DMS 273 treated with DMSO at 0.1 percent for 48 hours (cell line): ENCODE measurements around the gene LHX3.
"Not testable (repeated sequence)": the region's sequence is repeated elsewhere in the genome, so short reads cannot be mapped to it uniquely, and the experiment has no call there.

Experiments
- DNase-seq: peaks from one replicate; lab custom pipeline; 2025; lab: John Stamatoyannopoulos, UW

Gene LHX3

DNA sequence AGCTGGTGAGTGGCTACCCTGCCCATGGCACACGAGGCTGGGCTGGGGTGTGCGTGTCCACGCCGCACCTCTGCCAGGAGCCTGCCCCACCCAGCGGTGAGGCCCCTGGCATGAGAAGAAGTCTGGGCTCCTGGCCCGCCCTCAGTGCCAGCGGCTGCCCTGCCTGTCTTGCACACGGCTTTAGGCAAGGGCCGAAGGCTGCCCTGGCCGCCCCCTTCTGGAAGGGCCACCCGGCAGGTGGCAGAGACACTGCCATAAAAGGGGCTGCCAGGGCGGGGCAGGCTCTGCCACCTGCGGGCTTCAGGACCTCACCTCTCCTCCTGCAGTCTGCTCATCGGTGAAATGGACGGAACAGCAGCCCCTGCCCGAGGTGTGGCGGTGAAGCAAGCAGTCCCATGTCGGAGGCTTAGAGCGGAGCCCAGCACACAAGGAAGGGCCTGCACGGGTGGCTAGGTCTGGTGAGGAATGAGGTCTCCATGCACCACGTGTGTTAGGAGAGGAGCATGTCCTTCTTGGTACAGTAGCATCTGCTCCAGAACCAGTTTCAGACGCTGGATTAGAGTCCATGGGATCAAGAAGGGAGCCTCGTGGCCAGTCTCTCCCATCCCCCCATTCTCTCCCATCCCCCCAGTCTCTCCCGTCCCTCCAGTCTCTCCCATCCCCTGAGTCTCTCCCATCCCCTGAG, 51.4 kb downstream of the LHX3 start:
- DNase-seq: no peak

DNA sequence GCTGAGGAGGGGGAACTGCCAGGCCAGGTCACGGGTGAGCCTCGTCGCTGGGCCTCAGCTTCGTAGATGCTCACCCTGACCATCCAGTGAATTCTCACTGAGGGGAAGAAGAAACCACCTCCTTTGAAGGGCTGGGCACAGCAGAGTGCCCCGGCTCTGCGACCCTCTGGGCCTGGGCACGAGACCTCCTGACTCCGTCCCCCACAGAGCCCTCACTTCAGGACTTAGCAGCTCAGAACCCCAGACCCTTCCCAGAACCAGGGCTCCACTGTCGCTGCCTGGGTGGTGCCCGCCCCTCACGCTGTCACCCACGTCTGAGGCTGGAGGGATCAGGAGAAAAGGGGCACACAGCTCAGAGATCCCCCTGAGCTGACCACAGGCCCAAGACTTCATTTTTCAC, 52.0 kb downstream of the LHX3 start:
- no peak for DNase-seq

- no peak for DNase-seq
Measured at GRCh38 chr9:136152543-136152866, 52.4 kb downstream of the LHX3 start.

DNA sequence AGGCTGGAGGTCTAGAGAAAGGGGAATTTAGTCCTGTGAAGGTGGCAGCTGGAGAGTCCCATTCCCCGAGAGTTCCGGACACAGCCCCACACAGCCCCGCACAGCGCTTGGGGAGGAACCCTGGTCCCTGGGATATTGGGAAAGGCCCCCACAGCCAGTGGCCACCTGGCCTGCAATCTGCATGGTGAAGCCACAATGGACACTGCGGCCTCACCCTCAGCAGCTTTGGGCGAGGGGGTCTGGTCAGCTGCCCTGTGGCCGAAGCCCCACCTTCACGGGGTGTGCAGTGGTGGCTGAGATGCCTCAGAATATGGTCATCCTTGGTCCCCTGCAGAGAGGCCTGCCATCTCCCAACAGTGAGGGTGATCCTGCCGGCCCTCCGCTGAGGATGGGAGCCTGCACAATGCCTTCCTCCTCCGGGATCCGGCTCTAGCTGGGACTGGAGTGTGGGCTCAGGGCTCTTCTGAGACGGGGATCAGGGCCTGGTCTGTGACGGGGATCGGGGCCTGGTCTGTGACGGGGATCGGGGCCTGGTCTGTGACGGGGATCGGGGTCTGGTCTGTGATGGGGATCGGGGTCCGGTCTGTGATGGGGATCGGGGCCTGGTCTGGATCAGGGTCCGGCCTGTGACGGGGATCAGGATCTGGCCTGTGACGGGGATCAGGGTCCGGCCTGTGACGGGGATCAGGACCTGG, 52.9 kb downstream of the LHX3 start:
- DNase-seq: no peak

DNA sequence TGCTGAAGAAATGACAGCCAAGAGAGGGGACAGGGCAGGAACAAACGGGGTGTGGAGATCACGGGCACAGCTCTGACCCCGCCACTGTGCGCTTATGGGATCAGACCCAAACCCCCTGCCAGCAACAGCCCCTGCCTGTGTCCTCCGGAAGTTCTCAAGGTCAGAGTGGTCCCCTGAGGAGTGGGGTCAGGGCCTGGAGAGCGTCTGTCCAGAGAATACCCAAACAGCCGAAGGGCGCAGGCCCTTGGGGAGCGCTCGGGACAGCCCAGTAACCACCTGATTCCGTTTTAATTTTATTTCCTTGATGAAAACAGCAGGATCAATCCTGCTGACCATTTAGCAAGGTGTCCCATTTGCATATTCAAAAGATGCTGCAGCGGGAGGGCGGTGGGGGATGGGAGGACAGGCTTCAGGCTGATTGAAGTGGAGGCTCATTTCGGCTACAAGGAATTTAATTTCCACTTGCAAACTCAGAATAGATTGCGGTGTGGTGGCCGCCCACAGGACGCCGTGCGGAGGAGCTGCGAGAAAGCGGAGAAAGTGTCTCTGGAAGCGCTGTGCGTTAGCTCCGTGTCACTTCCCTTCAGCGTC, 53.6 kb downstream of the LHX3 start:
- DNase-seq: no peak

DNA sequence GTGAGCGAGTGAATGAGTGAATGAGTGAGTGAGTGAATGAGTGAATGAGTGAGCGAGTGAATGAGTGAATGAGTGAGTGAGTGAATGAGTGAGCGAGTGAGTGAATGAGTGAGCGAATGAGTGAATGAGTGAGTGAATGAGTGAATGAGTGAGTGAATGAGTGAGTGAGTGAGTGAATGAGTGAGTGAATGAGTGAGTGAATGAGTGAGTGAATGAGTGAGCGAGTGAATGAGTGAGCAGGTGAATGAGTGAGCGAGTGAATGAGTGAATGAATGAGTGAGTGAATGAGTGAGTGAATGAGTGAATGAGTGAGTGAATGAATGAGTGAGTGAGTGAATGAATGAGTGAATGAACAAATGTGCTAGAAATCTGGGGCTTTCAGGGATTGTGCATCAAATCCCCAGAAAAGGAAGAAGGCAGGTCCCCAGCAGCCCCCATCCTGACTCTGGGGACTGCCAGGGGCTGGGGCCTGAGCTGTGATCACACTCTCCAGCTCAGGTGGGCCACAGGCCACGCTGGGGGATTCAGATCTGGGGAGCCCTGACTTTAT, 54.2 kb downstream of the LHX3 start:
- DNase-seq: not testable (repeated sequence)

- no peak for DNase-seq
Measured at GRCh38 chr9:136149853-136150252, 55.1 kb downstream of the LHX3 start.

DNA sequence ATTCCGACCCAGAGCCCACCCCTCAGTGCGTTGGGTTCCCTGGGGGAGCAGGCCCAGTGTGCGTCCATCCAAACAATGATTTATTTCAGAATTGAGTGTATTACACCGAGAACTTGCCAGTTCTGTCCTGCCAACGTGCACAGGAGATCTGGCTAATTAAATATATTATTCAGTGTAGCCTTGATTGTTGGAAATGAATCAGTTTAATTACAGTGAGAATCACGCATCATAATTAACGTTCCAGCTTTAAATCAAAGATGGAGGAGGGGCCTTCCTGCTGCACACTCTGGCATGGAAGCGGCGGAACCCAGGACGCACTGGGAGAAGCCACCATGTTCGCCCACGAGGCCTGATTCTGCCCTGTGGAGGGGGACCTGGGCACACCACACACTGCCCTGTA, 55.6 kb downstream of the LHX3 start:
- no peak for DNase-seq

GRCh38 chr9:136148766-136149165, 56.2 kb downstream of the LHX3 start:
- DNase-seq: no peak

- DNase-seq: peak; percentile 50
Measured at GRCh38 chr9:136147890-136148714, 56.8 kb downstream of the LHX3 start.

- DNase-seq: no peak
Measured at GRCh38 chr9:136147038-136147889, 57.7 kb downstream of the LHX3 start.
